GM23338 (cell line): ENCODE results near the gene RAD51B. TPM values are rescaled to one million over a fixed set of nuclear protein-coding genes. Genes with fewer than 3 reads are reported as not detected.

ENCODE experiments used
- ATAC-seq: fragments of 200-7000 bp; cut with Tn5 transposase; 3 replicates; pipeline ENCODE4 v1.9.1; 2020
- DNase-seq: peaks from one replicate; pipeline ENCODE4 v3.0.0-alpha.2; 2015; ENCODE audit warnings: low spot score
- H2AFZ ChIP-seq: fragments of 200-600 bp; sonication (generic); 2 replicates; pipeline ENCODE4 v1.8.0; 2016; ENCODE audit warnings: antibody characterized with exemption, mild to moderate bottlenecking, moderate library complexity
- H3F3A ChIP-seq: fragments of 200-600 bp; sonication (generic); replicated peaks from 2 replicates; pipeline ENCODE4 v1.8.0; 2017; ENCODE audit warnings: antibody characterized with exemption, mixed run types, low read depth
- H3K27ac ChIP-seq: fragments of 200-600 bp; sonication (generic); 2 replicates; pipeline ENCODE4 v1.6.1; 2016; ENCODE audit warnings: low read depth
- H3K27me3 ChIP-seq: fragments of 200-600 bp; sonication (generic); 2 replicates; pipeline ENCODE4 v1.8.0; 2016; ENCODE audit warnings: mild to moderate bottlenecking, mixed run types, moderate library complexity; ENCODE audit not compliant: insufficient read depth
- H3K36me3 ChIP-seq: fragments of 200-600 bp; sonication (generic); 2 replicates; pipeline ENCODE4 v1.8.0; 2016; ENCODE audit warnings: mild to moderate bottlenecking; ENCODE audit not compliant: insufficient read depth
- H3K4me1 ChIP-seq: fragments of 200-600 bp; sonication (generic); 2 replicates; pipeline ENCODE4 v1.8.0; 2016; ENCODE audit warnings: mild to moderate bottlenecking, moderate library complexity; ENCODE audit not compliant: insufficient read depth
- H3K4me2 ChIP-seq: fragments of 200-600 bp; sonication (generic); 2 replicates; pipeline ENCODE4 v1.7.1; 2017; ENCODE audit warnings: mixed run types
- H3K4me3 ChIP-seq: fragments of 200-600 bp; sonication (generic); 2 replicates; pipeline ENCODE4 v1.6.1; 2016; ENCODE audit warnings: mixed run types
- H3K79me2 ChIP-seq: fragments of 200-600 bp; sonication (generic); replicated peaks from 2 replicates; pipeline ENCODE4 v1.8.0; 2017; ENCODE audit warnings: mild to moderate bottlenecking; ENCODE audit not compliant: insufficient read depth
- H3K9me2 ChIP-seq: fragments of 200-600 bp; sonication (generic); 2 replicates; pipeline ENCODE4 v1.8.0; 2017; ENCODE audit not compliant: insufficient read depth
- H4K20me1 ChIP-seq: fragments of 200-600 bp; sonication (generic); replicated peaks from 2 replicates; pipeline ENCODE4 v1.8.0; 2017; ENCODE audit warnings: mild to moderate bottlenecking; ENCODE audit not compliant: insufficient read depth
- H3K27ac Mint-ChIP-seq: 2 replicates; pipeline ENCODE4 v1.8.0; 2020; ENCODE audit warnings: inconsistent platforms, mild to moderate bottlenecking, moderate library complexity, mixed read lengths
- H3K27me3 Mint-ChIP-seq: 3 replicates; pipeline ENCODE4 v1.8.0; 2022; ENCODE audit warnings: low read depth, mild to moderate bottlenecking, moderate library complexity, mixed read lengths, inconsistent platforms; ENCODE audit not compliant: insufficient read depth, poor library complexity
- H3K36me3 Mint-ChIP-seq: 3 replicates; pipeline ENCODE4 v1.8.0; 2021; ENCODE audit warnings: low read depth, mild to moderate bottlenecking, inconsistent platforms, moderate library complexity, mixed read lengths
- H3K4me1 Mint-ChIP-seq: 3 replicates; pipeline ENCODE4 v1.8.0; 2020; ENCODE audit warnings: mild to moderate bottlenecking, inconsistent platforms, mixed read lengths
- H3K4me3 Mint-ChIP-seq: 3 replicates; pipeline ENCODE4 v1.8.0; 2021; ENCODE audit warnings: moderate library complexity, mild to moderate bottlenecking, inconsistent platforms, mixed read lengths
- H3K9me3 Mint-ChIP-seq: 3 replicates; pipeline ENCODE4 v1.8.0; 2020; ENCODE audit warnings: moderate library complexity, mild to moderate bottlenecking, inconsistent platforms, mixed read lengths
- CREB1 ChIP-seq: fragments of 250-450 bp; sonication (Bioruptor Pico); IDR thresholded peaks from 2 replicates; pipeline ENCODE4 v1.5.0; 2020; ENCODE audit warnings: low read depth, mild to moderate bottlenecking, moderate library complexity
- ETS1 ChIP-seq: IDR thresholded peaks from 2 replicates; pipeline ENCODE4 v1.6.1; 2016; ENCODE audit warnings: antibody characterized with exemption
- NANOG ChIP-seq: IDR thresholded peaks from 2 replicates; pipeline ENCODE4 v1.6.1; 2016; ENCODE audit warnings: antibody characterized with exemption, borderline replicate concordance
- POLR2AphosphoS5 ChIP-seq: IDR thresholded peaks from 2 replicates; pipeline ENCODE4 v1.6.1; 2016; ENCODE audit warnings: antibody characterized with exemption, low read depth
- REST ChIP-seq: IDR thresholded peaks from one replicate; pipeline ENCODE4 v1.6.1; 2018; ENCODE audit warnings: antibody characterized with exemption; ENCODE audit not compliant: unreplicated experiment
- STAT1 ChIP-seq: IDR thresholded peaks from one replicate; pipeline ENCODE4 v1.6.1; 2016; ENCODE audit warnings: antibody characterized with exemption; ENCODE audit not compliant: unreplicated experiment
- ZNF114 ChIP-seq: fragments of 250-450 bp; sonication (Bioruptor Pico); IDR thresholded peaks from 2 replicates; pipeline ENCODE4 v1.5.0; 2020; ENCODE audit warnings: mild to moderate bottlenecking, moderate library complexity
- ZNF331 ChIP-seq: fragments of 250-450 bp; sonication (Bioruptor Pico); IDR thresholded peaks from 2 replicates; pipeline ENCODE4 v1.5.0; 2020; ENCODE audit warnings: low read depth, mild to moderate bottlenecking, moderate library complexity
- polyA plus RNA-seq: library from polyadenylated mRNA; unstranded; fragments of >200 nt; fragmentation: Nextera tagmentation; extraction: Ambion mirVana; gene quantifications from 2 replicates; pipeline ENCODE4 v1.2.1, GENCODE V29; 2016
- total RNA-seq: library from RNA; depleted of rRNA; stranded (reverse); fragments of >200 nt; shearing (Covaris generic); gene quantifications from 2 replicates; pipeline ENCODE4 v1.2.3, GENCODE V29; 2014
- TF ChIP-seq, protein P1 (sequence below), 2 experiments: fragments of 200-600 bp in 1 of 2; sonication (generic) in 1 of 2; conservative IDR thresholded peaks; 2 replicates each; pipeline versions ENCODE4 v1.5.1 to v1.6.1; 2016 to 2017; ENCODE audit warnings: antibody characterized with exemption in 2 of 2, low read depth in 2 of 2, mild to moderate bottlenecking in 2 of 2, moderate library complexity in 1 of 2
- TF ChIP-seq, protein P2 (sequence below): fragments of 250-450 bp; sonication (Bioruptor Pico); IDR thresholded peaks from 2 replicates; pipeline ENCODE4 v1.5.0; 2020; ENCODE audit warnings: mild to moderate bottlenecking, moderate library complexity

The RAD51B gene
- total and polyA plus RNA-seq, 2 experiments from 2014 or later, result 15.7 to 29.1 TPM

- no peaks in the 10 kb centered on the region for H3K27me3 ChIP-seq
- no peaks in the 10 kb centered on the region for H3K36me3 Mint-ChIP-seq
- H3F3A ChIP-seq, result no peaks in the 10 kb centered on the region; the same call in 1 of the 2 replicates
- peaks cover 75% of the 10 kb centered on the region for H3K4me1 Mint-ChIP-seq
- peaks cover 57% of the 10 kb centered on the region for H3K4me1 ChIP-seq
- ATAC-seq (no peak), DNase-seq (no peak)
- H3K4me3 ChIP-seq, result no peak overlapping the region
- H3K79me2 ChIP-seq, result no peaks in the 10 kb centered on the region
- peak overlapping the region; percentile 40 for H3K4me2 ChIP-seq
- no peak overlapping the region for H3K27ac ChIP-seq
- TF ChIP-seq, protein P1, sequence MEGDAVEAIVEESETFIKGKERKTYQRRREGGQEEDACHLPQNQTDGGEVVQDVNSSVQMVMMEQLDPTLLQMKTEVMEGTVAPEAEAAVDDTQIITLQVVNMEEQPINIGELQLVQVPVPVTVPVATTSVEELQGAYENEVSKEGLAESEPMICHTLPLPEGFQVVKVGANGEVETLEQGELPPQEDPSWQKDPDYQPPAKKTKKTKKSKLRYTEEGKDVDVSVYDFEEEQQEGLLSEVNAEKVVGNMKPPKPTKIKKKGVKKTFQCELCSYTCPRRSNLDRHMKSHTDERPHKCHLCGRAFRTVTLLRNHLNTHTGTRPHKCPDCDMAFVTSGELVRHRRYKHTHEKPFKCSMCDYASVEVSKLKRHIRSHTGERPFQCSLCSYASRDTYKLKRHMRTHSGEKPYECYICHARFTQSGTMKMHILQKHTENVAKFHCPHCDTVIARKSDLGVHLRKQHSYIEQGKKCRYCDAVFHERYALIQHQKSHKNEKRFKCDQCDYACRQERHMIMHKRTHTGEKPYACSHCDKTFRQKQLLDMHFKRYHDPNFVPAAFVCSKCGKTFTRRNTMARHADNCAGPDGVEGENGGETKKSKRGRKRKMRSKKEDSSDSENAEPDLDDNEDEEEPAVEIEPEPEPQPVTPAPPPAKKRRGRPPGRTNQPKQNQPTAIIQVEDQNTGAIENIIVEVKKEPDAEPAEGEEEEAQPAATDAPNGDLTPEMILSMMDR (conservative IDR thresholded peaks at IDR 0.05; ENCODE audit: low read depth in 2 of 2), result no peak
- TF ChIP-seq CREB1 (CRISPR knock-in tag) (no peak), ETS1 (no peak), POLR2AphosphoS5 (no peak), REST (no peak), STAT1 (no peak), ZNF331 (CRISPR knock-in tag) (no peak), NANOG (no peak), ZNF114 (CRISPR knock-in tag) (no peak)
- TF ChIP-seq, protein P2, sequence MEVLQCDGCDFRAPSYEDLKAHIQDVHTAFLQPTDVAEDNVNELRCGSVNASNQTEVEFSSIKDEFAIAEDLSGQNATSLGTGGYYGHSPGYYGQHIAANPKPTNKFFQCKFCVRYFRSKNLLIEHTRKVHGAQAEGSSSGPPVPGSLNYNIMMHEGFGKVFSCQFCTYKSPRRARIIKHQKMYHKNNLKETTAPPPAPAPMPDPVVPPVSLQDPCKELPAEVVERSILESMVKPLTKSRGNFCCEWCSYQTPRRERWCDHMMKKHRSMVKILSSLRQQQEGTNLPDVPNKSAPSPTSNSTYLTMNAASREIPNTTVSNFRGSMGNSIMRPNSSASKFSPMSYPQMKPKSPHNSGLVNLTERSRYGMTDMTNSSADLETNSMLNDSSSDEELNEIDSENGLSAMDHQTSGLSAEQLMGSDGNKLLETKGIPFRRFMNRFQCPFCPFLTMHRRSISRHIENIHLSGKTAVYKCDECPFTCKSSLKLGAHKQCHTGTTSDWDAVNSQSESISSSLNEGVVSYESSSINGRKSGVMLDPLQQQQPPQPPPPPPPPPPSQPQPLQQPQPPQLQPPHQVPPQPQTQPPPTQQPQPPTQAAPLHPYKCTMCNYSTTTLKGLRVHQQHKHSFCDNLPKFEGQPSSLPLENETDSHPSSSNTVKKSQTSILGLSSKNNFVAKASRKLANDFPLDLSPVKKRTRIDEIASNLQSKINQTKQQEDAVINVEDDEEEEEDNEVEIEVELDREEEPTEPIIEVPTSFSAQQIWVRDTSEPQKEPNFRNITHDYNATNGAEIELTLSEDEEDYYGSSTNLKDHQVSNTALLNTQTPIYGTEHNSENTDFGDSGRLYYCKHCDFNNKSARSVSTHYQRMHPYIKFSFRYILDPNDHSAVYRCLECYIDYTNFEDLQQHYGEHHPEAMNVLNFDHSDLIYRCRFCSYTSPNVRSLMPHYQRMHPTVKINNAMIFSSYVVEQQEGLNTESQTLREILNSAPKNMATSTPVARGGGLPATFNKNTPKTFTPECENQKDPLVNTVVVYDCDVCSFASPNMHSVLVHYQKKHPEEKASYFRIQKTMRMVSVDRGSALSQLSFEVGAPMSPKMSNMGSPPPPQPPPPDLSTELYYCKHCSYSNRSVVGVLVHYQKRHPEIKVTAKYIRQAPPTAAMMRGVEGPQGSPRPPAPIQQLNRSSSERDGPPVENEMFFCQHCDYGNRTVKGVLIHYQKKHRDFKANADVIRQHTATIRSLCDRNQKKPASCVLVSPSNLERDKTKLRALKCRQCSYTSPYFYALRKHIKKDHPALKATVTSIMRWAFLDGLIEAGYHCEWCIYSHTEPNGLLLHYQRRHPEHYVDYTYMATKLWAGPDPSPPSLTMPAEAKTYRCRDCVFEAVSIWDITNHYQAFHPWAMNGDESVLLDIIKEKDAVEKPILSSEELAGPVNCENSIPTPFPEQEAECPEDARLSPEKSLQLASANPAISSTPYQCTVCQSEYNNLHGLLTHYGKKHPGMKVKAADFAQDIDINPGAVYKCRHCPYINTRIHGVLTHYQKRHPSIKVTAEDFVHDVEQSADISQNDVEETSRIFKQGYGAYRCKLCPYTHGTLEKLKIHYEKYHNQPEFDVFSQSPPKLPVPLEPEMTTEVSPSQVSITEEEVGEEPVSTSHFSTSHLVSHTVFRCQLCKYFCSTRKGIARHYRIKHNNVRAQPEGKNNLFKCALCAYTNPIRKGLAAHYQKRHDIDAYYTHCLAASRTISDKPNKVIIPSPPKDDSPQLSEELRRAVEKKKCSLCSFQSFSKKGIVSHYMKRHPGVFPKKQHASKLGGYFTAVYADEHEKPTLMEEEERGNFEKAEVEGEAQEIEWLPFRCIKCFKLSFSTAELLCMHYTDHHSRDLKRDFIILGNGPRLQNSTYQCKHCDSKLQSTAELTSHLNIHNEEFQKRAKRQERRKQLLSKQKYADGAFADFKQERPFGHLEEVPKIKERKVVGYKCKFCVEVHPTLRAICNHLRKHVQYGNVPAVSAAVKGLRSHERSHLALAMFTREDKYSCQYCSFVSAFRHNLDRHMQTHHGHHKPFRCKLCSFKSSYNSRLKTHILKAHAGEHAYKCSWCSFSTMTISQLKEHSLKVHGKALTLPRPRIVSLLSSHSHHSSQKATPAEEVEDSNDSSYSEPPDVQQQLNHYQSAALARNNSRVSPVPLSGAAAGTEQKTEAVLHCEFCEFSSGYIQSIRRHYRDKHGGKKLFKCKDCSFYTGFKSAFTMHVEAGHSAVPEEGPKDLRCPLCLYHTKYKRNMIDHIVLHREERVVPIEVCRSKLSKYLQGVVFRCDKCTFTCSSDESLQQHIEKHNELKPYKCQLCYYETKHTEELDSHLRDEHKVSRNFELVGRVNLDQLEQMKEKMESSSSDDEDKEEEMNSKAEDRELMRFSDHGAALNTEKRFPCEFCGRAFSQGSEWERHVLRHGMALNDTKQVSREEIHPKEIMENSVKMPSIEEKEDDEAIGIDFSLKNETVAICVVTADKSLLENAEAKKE (CRISPR knock-in tag), result no peak
- no peaks in the 10 kb centered on the region for H3K36me3 ChIP-seq
- H3K27ac Mint-ChIP-seq, result peak overlapping the region; percentile 56
- H2AFZ ChIP-seq, result no peak overlapping the region
- no peak overlapping the region for H3K4me3 Mint-ChIP-seq
- H3K9me2 ChIP-seq, result no peaks in the 10 kb centered on the region
- no peaks in the 10 kb centered on the region for H3K9me3 Mint-ChIP-seq
- H4K20me1 ChIP-seq, result no peaks in the 10 kb centered on the region
- H3K27me3 Mint-ChIP-seq, result no peaks in the 10 kb centered on the region
These were observed 428.2 kb downstream of the RAD51B start for GRCh38 chr14:68247676-68248268.
